ENCODE results near the gene ZNF160.

The ZNF160 gene

GRCh38 chr19:53091413-53092254 is 11.6 kb downstream of the ZNF160 start:
- no peak for DNase-seq

- no peak for DNase-seq
Measured at GRCh38 chr19:53088091-53088490, 15.1 kb downstream of the ZNF160 start.

GRCh38 chr19:53086949-53087348 is 16.3 kb downstream of the ZNF160 start:
- no peak for DNase-seq

GRCh38 chr19:53085496-53085895 is 17.7 kb downstream of the ZNF160 start:
- no peak for DNase-seq

DNA sequence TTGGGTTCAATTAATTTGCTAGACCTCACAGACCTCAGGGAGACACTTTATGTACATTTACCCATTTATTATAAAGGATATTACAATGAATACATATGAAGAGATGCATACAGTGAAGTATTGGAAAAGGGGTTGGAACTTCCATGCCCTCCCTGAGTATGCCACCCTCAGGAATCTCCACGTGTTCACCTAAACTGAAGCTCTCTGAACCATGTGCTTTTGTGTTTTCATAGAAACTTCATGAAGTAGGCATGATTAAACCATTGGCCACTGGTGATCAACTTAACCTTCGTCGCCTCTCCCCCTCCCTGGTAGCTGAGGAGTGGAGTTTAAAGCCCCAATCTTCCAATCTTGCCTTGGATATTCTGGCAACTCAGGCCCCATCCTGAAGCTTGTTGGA is 20.3 kb downstream of the ZNF160 start:
- no peak for DNase-seq

GRCh38 chr19:53079313-53079924 is 23.8 kb downstream of the ZNF160 start:
- no peak for DNase-seq

- DNase-seq = no peak
Measured at GRCh38 chr19:53078668-53079067, 24.6 kb downstream of the ZNF160 start.

DNA sequence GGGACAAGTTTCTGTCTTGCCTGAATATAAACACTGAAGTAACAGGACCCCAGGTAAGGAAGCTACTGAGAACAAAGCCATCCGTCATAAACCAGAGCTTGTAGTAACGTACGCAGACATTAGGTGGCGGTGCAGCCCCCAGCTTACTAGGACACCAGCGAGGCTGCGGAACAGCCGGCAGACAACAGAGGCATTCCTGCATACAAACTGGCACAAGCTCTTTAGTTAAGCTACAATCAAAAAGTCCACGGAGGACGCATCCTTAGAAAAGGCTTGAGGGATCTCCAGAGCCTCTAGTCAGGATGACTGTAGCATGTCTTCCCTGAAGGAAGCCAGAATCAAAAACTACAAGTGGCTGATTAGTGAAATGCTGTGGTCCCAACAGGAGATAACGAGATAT is 26.2 kb downstream of the ZNF160 start:
- no peak for DNase-seq

DNA sequence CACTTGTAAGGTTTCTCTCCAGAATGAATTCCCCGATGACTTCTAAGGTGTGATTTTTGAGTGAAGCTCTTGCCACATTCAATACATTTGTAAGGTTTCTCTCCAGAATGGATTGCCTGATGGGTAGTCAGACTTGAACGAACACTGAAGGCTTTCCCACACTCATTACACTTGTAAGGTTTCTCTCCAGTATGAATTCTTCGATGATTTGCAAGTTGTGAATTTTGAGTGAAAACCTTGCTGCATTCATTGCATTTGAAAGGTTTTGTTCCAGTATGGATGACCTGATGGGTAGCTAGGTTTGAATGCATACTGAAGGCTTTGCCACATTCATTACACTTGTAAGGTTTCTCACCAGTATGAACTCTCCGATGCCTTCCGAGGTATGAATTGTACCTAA is 34.4 kb downstream of the ZNF160 start:
- no peak for DNase-seq

DNA sequence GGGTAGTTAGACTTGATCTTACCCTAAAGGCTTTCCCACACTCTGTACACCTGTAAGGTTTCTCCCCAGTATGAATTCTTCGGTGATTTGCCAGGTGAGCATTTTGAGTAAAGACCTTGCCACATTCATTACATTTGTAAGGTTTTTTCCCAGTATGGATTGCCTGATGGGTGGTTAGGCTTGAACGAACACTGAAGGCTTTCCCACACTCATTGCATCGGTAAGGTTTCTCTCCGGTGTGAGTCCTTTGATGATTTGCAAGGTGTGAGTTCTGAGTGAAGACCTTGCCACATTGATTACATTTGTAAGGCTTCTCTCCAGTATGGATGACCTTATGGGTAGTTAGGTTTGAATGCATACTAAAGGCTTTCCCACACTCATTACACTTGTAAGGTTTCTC is 35.0 kb downstream of the ZNF160 start:
- no peak for DNase-seq

DNA sequence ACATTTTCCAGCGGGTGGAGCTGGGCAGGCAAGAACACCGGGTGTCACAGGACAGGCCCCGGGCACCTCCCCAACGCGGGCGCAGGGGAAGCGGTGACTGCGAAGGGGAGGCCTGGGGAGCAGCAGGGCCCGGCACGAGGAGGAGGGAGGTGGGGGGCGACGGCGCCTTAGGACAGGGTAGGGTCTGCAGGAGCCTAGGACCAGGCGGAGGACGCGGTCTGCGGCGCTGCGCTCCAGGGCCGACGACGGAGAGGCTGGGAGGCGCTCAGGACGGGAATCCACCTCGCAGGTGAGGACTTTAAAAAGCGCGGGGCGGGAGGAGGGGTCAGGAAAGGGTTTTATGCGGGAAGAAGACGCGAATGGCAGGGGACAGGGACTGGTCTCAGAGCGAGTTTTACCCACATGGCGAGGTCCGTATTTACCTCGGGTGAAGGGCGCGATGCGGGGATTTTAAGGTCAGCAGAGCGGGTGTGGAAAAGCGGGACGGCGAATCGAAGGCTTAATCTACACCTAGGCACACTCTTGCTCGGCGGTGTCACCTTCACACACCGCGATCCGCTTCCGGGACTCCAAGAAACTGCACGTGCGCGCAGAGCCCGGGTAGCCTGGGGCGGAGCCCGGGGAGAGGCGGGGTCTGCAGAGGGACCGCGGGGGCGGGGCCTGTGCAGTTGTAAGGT is 45.2 kb downstream of the ZNF160 start:
- no peak for DNase-seq

GRCh38 chr19:53055117-53055516 is 48.1 kb downstream of the ZNF160 start:
- DNase-seq = no peak

GRCh38 chr19:53047379-53047778 is 55.8 kb downstream of the ZNF160 start:
- DNase-seq = no peak

- DNase-seq = no peak
Measured at GRCh38 chr19:53045536-53045935, 57.7 kb downstream of the ZNF160 start.

GRCh38 chr19:53041366-53041765 is 61.9 kb downstream of the ZNF160 start:
- DNase-seq = no peak

DNA sequence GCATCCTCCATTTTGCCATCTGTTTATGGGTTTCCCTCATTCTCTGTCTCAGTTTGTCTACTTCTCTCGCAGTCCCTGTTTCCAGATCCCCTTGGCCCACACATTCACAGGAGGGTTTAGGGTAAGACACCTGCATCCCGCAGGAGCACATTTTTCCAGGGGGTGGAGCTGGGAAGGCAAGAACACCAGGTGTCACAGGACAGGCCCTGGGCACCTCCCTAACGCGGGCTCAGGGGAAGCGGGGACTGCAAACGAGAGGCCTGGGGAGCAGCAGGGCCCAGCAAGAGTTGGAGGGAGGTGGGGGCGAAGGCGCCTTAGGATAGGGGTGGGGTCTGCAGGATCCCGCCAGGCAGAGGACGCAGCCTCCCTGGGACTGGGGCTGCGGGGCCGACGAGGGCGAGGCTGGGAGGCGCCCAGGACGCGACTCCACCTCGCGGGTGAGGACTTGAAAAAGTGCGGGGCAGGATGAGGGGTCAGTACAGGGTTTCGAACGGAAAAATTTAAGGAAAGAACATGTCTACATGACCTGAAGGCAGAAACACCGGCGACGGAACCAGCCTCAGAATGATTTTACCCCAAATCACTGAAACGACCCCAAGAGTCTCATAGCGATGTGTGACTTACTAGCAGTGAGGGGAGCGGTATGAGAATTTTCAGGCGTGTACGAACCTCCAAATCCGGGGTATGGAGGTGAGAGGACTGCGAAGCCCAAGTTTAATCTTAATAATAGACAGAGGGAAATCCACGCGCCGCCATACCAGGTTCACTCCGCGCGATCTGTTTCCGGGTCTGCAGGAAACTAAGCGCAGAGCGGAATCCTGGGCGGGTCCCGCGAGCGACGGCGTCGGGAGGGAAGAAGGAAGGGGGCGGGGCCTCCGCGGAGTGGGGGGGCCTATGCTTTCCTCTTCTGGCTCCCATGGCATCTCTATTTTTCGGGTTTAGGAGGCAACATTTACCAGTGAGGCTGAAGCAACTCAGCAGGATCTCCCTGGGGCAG is 65.8 kb downstream of the ZNF160 start:
- DNase-seq = no peak

- no peak for DNase-seq
Measured at GRCh38 chr19:53034948-53035675, 68.1 kb downstream of the ZNF160 start.

DNA sequence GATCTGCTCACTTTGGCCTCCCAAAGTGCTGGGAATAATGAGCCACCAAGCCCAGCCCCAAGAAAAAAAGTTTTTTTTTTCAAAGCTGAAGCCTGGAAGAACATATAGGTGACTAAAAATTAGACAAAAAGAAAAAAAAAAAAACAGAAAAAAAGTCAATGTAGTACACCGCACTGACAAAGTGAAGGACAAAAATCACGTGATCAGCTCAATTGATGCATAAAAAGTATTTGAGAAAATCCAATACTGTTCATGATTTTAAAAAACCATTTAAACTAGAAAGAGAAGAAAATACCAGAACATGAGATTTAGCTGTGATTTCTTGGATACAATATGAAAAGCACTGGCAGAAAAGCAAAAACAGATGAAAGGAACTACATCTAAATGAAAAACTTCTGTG is 69.2 kb downstream of the ZNF160 start:
- DNase-seq = no peak

DNA sequence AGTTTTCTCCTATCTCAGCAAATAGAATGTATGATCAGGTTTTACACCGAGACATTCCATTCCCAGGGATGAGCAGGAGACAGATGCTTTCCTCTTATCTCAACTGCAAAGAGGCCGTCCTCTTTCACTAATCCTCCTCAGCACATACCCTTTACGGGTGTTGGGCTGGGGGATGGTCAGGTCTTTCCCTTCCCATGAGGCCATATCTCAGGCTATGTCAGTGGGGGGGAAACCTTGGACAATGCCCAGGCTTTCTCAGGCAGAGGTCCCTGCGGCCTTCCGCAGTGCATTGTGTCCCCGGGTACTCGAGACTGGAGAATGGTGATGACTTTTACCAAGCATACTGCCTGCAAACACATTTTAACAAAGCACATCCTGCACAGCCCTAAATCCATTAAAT is 74.9 kb downstream of the ZNF160 start:
- DNase-seq = peak; percentile 31

DNA sequence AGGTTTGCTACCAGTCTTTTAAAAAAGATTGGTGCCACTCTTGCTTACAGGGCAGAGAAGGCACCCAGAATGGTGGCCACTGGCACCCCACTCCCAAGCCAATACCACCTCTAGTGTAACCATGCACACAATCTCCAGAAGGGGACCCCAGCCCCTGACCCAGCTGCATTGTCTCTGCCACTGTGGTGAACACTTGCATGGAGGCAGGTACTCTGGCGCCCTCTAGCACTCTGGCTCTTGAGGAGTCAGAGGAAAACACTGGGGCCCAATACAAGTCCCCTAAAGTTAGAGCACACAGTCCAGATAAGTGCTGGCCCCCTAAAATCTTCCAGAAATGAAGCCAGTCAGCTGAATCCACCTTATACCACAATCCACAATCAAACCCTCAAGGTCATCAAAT is 83.5 kb downstream of the ZNF160 start:
- peak; percentile 63 for DNase-seq

Data from activated effector memory CD4-positive, alpha-beta T cell treated with anti-CD3 and anti-CD28 coated beads, Interleukin-2, amount 50 U/mL, for 16 hours (primary cell).